GM19035 (cell line): ENCODE results near the gene PAX2.

Experiments
- ATAC-seq: cut with Tn5 transposase; IDR thresholded peaks from one replicate; pipeline ENCODE4 v1.9.1; 2021; ENCODE audit not compliant: unreplicated experiment

The PAX2 gene

DNA sequence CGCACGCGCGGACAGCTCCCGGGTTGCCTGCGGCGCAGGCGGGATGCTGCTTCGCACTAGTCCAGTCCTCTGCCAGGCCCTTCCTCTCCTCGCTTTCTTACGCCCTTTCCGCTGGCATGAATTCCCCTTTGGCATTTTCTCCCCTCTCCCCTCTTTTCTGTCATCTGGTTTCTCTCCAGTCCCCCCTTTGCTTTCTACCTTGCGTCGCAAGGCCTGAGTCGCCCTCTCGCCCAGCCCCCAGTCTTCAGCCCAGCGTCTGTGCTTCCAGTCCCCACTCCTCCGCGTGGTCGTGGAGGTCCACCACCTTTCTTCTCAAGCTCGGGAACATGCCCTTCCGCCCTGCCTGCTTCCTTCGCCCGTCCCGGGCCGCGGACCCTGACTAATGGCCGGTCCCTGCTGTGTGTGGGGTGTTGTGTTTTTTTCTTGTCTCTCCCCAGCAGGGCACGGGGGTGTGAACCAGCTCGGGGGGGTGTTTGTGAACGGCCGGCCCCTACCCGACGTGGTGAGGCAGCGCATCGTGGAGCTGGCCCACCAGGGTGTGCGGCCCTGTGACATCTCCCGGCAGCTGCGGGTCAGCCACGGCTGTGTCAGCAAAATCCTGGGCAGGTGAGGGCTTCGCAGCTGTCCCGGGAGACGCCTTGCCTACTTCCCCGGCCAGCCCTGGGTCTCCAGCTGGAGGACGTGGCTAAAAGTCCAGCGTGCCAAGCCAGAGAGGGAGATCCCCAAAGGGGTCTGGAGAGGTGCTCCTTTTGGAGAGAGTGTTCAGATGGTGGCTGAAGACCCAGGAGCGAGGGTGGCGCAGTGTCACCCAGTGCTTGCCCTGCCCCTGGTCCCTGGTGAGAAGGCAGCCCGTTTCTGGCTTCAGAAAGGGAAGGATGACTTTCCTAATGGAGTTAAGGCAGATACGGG, 4.2 kb downstream of the PAX2 start:
- no peak for ATAC-seq

DNA sequence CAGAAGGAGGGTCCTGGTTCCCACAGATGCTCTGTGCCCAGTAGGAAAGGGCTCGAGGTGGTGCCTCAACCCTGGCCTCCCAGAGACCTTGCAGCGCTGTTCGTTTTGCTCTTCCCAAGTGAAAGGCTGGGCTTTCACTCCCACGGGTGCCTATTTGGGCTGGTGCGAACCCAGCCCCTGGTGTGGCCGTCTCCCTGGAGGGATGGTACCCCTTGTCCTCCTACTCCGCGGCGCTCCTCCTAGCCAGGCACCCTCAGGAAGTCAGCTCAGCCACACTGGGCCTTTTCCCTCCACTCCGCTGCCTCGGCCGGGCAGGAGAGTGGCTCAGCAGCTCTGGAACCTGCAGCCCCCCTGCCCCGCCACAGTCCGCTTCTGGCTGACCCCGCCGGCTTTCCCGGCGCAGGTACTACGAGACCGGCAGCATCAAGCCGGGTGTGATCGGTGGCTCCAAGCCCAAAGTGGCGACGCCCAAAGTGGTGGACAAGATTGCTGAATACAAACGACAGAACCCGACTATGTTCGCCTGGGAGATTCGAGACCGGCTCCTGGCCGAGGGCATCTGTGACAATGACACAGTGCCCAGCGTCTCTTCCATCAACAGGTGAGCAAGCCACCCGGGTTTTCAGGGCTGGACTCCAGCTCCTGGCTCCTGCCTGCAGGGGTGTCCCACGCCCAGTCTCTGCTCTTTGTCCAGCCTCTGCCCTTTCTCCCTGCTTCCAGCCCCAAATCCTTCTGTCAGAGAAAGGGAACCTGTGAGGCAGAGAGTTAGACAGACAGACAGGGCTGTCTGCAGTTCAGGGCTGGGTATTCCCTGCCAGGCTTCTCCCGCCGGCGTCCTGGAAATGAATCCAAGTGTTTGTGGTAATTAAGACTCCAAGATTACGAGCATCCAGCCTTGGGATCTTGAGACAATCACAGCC, 5.2 kb downstream of the PAX2 start:
- ATAC-seq: no peak

DNA sequence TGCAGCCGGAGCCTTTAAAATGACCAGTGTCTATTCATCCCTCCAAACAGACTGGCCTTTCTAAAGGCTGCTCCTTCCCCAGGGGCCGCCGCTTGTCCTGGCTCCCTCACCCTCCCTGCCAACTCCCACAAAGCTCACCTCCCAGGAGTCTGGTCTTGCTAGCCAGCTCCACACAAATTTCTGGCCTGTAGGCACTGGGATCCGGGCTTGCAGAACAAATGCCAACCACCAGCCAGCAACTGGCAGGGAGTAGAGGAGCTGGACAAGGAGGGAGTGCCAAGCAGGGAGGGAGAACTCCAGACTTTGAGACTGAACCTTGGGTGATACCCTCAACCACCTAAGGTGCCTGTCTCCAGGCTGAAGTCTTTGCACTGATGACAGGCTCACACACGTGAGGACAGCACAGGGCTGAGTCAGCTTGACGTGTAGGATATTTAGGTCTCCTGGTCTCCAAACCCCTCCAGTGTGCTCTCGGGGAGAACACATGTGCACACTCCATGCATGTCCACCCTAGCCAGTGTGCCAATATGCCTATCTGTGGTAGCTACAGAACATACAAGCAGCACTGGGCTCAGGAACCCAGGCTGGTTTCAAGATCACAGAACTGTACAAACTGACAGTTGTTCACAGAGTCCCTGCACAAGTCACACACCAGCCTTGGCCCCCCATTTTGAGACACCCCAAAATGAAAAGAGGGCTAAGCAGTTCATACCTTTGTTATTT, 6.0 kb downstream of the PAX2 start:
- ATAC-seq: no peak

DNA sequence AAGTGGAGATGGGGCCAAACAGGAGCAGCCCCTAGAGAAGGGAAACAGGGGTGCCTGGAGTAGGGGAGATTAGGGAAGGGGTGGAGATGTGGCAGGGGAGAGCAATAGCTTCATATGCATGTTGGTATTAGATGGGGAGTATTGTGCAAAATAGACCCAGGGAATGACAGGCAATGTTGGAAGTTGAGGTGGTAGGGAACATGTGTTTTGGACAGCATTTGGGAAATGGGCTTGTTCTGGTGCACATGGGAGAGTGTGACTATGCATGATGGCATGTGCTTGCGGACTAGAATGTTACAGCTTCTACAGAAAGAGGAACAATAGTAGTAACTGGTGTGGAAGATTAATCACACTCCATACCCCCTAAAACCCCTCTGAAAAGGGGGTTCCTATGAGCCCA, 10.4 kb downstream of the PAX2 start:
- no peak for ATAC-seq

DNA sequence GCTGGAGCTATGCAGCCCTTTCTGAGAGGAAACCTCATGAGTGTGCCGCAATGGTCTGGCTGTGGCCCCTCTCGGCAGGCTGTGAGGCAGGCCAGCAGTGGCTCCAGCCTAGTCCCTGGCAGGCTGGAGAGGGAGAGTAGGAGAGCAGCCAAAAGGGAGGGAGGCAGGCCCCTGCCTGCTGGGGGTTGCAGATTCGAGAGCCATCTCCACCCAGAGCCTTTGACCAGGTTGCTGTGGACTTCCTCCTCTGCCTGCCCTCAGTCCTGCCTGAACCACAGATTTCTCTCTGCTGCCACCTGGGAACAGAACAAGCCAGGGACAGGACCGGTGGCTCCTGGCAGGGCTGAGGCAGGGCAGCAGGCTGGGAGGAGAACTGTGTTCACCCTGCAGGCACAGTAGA, 13.9 kb downstream of the PAX2 start:
- no peak for ATAC-seq

DNA sequence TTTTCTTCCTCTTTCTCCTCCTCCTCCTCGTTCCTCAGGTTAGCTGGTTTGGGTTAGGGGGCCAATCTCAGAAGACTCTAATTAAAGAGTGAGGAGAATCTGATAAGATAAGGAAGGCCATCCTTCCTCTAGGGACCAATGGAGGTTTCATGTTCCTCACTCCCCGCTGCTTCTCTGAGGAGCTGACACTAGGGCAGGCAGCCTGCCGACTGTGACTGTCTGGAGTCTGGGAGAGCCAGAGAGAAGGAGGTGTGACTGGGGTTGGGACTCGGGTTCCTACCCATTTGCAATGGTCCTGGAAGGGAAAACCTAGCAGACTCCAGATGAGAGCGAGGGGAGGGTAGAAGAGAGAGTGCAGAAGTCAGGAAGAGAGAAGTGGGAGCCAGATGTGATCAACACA, 15.3 kb downstream of the PAX2 start:
- no peak for ATAC-seq

DNA sequence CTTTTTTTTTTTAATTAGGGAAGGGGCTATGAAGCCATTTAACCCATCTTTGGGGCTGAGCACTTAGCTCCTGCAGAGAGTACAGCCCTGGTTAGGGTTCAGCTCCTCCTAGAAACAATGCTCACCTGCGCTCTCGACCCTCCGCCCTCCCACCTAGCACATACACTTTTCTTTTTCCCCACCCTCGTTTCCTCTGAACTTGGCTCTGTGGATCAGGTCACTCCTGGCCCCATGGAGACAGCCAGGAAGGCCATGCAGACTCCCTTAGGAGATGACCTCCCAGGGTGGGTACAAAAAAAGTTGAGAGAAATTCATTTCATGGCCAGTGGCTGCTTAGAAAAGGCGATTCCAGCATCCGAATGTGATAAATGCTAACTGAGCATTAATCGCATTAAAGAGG, 15.8 kb downstream of the PAX2 start:
- no peak for ATAC-seq

DNA sequence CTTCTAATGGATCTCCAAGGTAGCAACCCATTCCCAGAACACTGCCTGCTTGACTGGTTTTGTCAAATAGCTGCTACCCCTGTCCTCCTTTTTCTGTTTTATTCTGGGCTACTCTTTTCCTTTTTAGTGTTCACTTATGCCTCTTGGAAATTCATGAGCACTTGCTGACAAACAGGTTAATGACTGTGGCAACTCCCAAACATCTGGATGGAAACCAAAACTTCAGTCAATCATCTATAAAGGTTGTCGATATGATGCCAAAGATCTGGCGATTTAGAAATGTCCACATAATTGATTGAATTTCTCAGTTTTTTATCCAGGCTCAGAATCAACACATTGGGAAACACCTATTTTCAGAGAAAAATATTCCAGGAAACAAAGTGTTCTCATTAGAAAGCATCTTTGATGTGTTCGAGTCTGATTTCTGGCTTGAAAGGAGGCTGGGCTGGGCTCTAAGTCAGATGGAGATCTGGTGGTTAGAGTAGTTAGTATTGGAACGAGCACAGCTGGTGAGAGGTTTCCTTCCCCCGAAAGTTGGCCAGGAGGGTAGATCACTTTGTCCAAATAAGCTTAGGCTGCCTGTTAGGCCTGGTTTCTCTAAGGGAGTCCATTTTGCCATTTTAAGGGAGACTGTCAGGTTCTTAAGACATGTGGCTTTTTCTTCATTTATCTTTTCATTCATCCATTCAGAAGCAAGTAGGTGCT, 17.8 kb downstream of the PAX2 start:
- no peak for ATAC-seq

DNA sequence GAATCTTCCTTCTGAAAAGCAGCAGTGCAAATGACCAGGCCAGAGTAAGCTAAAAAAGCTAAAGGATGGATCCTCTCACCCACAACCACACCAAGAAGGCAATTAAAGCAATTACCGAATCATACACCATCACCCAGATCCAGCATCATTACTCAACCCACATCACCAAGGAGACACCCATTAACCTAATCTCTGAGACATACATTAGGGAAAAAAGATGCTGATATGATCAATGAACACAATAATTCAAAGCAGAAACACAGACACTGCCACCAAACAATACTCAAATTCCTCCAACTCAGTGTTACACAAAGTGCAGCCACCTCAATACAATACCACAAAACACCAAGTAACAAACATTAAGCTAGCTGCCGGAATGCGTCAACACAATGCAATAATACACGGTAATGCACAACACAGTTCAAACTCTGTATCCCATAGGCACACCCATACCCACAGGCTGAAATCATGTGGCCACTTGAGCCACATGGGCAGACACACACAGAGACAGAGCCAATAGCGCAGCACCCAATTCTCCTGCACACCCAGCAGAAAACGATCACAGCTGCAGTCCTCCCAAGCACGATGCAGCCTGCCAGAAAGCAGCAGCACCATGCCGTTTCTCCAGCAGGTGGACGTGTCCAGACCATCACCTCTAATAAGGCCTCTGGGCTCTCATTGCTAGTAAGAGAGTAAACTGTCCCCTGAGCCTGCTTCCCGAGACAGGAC, 21.5 kb downstream of the PAX2 start:
- ATAC-seq: no peak

DNA sequence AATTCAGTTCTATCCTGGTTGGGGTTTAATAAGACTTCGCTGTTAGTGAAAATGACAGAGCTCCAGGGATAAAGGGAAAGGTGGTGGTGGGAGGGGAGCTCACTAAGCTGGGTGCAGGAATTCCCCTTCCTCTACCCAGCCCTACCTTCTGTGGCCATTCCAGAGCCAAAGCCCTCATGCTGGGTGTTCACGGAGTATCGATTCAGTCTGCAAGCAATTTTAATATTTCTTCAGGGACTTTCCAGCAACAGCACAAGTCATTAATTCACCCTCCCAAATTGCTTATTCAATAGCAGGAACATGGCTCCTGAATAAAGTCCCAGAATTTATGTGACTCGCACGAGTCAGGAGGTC, 22.0 kb downstream of the PAX2 start:
- ATAC-seq: no peak

DNA sequence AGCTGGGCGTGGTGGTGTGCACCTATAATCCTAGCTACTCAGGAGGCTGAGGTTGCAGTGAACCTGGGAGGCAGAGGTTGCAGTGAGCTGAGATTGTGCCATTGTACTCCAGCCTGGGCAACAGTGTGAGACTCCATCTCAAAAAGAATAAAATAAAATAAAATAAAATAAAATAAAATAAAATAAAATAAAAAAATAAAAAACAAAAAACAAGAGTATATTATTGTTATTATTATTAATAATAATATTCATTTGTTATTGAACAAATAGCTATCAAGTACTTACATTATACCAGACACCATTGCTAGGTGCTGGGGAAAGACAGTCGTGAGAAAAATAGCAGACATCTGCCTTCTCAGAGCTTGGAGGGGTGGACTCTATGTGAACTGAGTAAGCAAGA, 24.1 kb downstream of the PAX2 start:
- no peak for ATAC-seq

DNA sequence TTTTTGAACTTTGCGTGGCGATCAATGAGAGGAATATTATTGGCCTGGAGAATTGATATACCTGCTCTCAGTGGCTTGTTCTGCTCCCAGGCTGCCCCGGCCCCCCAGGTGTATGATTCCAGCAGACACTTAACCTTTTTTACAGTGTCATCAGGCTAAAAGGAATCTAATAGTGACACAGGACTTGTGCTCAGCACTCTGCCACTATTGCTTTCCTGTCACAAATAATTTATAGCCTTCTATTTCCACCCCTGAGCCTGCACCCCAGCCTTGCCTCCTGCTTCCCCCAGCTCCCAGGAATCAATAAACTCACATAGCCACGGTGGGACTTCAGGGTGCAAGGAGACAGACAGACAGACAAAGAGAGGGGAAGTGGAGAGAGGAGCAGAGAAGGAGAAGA, 28.3 kb downstream of the PAX2 start:
- no peak for ATAC-seq

DNA sequence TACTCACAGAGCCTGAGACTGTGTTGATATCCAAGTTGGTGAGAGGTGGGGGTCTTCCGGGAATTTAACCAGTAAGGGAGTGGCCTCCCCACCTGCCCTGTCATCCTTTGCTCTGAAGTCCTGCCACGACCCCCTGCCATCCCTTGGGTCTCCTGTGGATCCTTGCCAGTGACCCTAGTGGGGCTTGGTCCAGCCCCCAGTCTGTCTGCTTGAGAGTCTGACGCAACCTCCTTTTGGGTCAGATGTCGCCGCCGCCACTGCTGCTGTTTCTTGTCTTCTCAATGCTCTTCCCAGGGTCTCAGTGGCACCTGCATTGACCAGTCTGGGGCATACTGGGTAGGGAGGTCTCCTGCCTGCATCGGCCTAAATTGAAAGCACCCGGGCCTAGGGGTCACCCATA, 28.8 kb downstream of the PAX2 start:
- ATAC-seq: no peak

DNA sequence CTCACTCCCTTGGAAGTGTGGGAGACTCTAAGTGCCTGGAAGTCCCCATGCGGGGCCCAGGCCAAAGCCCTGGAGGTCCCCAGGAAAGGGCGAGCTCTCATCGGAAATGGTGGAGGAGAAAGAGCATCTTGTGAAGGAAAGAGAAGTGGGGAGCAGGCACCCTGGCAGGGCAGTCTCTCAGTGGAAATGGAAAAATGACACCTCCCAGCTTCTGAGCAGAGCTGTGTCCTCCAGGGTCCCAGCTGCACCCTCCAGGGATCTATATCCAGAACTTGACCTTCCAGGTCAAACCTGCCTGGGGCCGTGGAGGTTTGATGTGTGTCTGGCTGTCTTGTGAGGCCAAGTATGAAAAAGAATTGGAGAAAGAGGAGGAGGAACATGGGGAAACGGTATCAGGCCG, 29.5 kb downstream of the PAX2 start:
- ATAC-seq: no peak

DNA sequence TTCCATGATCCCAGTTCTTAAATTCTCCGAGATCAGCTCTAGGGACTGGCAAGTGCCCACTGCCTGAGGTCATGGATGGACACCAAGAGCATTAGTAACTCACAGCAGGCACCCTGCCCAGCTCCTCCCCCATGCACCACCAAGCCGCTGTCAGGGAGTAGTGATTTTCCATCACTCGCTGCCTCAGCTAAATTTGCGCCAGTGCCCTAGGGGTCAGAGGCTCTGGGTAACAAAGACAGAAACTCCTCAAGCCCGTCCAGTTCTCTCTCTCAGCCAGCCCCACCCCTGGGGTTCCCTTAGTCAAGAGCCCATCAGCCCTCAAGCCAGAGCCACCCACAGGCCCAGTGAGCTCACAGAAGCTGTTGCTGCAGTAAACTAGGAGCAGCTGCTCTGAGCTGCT, 30.0 kb downstream of the PAX2 start:
- no peak for ATAC-seq

DNA sequence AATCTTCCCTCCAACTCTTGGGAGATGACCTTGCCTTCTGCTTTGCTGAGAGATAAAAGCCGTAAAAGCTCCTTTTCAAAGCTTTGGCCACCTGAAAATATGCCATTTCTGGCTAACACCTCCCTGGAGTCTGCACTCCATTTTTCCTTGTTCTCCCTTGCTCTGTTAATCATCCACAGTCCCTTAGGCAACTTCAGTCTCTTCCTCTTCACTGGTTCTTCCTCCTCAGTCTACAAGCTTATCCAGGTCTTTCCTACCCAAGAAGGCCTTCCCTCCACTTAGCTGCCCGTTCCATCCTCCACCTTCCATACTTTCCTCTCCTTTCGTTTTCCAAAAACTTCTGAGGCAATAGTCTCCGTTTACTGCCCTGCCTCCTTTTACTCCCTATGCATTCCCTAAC, 30.5 kb downstream of the PAX2 start:
- no peak for ATAC-seq

DNA sequence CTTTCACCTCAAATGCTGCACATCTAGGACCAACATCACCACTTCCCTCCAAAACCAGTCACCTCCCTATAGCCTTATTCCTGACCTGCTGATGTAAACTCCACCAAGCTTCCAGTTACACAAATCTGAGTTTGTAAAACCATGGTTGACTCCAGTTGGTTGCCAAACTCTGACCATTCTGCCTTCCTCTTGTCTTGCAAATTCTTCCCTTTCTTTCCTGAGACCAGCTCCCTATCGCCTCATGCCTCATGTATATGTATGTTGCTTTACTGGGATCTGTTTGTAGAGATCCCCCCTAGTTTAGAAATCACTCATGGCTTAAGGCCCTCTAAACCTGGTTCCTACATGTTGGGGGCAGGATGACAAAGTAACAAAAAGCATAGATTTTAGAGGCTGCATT, 31.3 kb downstream of the PAX2 start:
- ATAC-seq: no peak

DNA sequence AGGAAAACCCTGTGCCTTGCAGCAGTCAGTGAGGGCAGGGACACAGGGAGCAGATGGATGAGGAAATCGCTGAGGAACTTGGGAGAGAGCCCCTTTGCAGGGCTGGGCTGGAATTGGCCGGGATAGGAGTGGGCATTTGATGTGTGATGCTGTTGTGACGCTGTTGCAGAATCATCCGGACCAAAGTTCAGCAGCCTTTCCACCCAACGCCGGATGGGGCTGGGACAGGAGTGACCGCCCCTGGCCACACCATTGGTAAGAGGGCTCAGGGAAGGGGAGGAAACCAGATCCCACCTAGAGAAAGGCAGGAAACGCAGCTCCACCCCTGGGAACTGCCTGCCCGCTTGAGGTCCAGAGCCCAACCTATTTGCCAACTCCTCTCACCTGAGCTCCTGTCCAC, 33.9 kb downstream of the PAX2 start:
- ATAC-seq: no peak

DNA sequence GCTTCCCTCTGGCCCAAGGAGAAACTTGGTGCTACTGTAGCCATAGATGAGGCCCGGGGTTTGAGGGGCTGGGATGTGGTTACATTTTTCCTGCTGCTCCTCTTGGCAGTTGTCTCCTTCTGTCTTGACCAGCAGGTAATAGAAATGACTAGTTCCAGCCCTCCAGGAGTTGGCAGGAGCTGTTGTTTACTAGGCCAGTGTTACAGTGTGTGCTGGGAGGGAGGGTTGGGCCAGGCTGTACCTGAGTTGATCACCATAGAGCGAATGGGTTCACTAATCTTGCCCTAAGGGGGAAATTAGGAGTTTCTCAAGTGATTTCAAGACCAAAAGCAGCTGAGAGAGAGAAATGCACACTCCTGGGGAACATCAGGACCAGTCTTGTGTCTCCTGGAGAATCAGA, 34.9 kb downstream of the PAX2 start:
- no peak for ATAC-seq

DNA sequence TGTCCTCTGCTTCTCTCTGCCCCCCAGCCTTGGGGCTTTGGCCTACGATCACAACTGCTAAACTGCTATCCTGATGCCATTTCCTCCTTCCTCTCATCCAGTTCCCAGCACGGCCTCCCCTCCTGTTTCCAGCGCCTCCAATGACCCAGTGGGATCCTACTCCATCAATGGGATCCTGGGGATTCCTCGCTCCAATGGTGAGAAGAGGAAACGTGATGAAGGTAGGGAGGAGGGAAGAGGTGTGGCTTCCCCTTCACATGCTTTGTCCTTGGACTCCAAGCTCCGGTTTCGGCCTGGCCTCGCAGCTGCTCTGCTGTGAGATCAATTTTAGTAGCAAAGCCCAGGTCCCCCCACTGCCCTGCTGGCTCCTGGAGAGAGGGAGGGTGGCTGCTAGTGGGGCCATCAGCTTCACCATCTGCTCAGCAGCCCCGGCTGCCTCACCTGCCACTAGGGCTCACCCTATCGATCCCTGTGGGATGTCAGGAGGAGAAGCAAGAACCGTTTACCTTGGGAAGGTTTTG, 35.8 kb downstream of the PAX2 start:
- ATAC-seq: no peak
